Activated CD8-positive, alpha-beta memory T cell treated with anti-CD3 and anti-CD28 coated beads for 1 hour (primary cell): ENCODE results near the gene RCN2.
"Not testable (repeated sequence)": the region's sequence is repeated elsewhere in the genome, so short reads cannot be mapped to it uniquely, and the experiment has no call there.

ENCODE experiments used
- DNase-seq, 2 donors: peaks; one replicate each; pipeline ENCODE4 v3.0.0-alpha.2; 2020; ENCODE audit warnings: low read depth in 1 of 2; ENCODE audit errors: extremely low read depth in 1 of 2

The RCN2 gene

DNA sequence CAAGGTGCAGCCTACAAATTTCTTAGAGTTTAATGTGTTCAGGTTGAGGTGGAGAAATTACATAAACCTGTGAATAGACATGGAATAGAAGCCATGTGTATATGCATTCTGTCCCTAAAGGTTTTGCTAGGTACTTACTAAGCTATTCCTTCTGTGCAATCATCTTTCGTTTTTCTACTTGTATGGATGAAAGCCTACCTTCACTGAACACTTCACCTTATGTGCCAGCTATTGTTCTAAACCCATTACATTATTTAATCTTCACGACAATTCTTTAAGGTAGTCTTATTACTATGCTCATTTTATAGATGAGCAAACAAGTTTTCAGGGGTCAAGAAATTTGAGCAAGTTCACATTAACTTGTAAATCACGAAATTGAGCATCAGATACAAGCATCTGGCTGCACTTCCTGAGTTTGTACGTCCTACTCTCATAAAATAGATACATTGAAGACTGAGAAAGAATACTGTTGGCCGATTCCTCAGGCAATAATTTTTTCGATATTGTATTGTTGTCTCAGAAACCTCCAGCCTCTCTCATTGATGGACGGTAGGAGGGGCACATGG lies 635 bp upstream of the RCN2 start:
- DNase-seq, result no peak

DNA sequence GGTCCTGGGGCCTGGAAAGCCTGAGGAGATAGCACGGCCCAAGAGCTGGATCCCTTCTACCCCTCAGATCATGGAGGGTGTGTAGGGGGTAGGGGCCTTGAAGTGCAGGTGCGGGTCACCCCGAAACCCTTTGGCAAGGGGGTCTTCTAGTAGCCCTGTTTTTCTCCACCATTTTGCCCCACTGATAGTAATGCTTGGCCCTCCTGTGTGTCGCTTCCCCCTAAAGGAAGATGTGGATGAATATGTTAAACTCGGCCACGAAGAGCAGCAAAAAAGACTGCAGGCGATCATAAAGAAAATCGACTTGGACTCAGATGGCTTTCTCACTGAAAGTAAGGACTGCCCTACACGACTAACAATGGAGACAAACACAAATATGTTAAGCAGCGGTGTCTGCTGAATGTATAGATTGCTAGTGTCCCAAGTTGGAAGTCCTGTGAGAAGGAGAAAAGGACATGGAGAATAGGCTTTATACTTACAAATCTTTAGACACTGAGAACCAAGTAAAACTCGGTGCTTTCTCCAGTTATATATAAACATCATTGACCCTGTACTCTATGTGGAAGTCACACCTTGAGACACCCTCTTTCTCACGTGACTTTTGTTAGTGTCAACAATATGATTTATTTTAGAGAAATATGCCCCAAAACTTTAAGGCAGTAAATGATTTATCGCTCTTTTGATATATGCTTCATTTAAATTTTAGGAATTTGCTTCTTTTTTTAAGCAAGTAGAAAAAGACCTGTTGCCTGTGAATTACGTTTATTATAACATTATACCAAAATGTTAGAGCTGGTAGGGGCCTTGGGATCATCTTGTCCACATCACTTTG lies 802 bp downstream of the RCN2 start:
- no peak for DNase-seq

DNA sequence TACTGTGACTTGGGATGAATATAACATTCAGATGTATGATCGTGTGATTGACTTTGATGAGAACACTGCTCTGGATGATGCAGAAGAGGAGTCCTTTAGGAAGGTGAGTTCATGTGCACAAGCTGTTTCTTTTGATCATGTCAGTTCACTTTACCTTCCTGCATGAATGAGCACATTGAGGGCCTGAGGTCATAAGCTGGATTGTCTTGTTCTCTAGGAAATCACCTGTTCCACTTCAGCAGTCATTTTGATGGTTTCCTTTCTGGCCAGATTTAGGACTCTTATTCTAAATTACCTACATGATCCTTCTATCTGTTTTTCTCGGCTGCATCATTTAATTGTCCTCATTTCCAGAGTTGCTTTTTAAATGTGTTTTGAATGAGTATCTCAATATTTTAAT lies 4.1 kb downstream of the RCN2 start:
- DNase-seq, result no peak

DNA sequence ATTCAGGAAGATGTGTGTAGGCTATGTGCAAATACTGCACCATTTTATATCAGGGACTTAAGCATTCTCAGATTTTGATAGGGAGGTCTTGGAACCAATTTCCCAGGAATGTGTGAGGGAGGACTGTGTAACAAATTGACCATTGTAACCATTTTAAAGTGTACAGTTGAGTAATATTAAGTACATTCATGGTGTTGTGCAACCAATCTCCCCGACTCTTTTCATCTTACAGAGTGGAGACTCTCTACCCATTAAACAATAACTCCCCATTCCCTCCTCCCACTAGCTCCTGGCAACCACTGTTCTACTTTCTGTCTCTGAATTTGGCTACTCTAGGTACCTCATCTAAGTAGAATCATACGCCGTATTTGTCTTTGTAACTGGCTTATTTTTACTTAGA lies 5.1 kb downstream of the RCN2 start:
- DNase-seq, result no peak

DNA sequence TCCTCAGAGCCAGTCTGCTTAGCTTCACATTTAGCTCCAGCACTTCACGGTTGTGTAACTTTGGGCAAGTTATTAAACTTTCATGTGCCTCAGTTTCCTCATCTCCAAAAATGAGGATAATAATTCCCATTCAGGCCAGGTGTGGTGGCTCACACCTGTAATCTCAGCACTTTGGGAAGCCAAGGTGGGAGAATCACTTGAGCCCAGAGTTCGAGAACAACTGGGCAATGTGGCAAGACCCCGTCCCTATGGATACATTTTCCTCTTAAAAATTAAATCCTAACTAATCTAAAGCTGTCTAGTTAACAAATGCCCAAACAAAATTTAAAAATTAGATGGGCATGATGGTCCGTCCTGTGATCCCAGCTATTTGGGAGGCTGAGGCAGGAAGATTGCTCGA lies 7.2 kb downstream of the RCN2 start:
- no peak for DNase-seq

DNA sequence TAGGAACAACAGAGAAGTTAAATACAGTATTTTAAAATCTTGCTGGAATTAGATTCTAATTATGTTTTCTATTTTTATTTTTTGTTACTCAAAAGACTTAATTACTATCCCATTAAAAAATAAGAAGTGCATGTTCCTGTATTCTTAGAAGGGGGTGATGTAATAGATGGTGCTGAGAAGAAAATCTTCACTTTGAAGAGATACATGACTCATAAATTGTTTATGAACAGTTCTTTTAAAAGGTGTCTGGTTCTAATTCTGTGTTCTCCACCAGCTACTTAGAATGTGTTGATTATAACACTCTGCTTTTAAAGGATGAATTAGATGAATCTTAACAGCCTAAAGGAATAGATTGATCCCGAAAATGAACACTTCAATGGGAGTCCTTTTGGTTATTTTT lies 8.2 kb downstream of the RCN2 start:
- DNase-seq, result no peak

DNA sequence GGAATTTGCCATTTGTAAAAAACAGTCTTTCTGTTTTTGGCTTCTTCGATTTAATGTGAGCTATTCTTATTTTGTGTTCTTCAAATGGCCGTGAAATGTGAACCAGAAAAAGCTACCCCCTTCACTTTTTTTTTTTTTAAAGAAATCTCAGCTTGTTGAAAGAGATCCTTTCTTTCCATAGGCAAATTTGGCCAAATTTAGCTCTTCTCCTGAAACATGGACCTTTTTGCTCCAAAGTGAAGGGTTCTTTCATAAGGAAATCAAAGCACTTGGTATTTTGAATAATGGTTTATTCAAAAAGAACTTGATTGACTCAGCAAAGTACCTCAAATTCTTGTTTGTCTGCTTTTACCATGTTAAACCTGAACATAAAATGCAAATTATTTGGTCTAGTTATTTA lies 10.1 kb downstream of the RCN2 start:
- no peak for DNase-seq

DNA sequence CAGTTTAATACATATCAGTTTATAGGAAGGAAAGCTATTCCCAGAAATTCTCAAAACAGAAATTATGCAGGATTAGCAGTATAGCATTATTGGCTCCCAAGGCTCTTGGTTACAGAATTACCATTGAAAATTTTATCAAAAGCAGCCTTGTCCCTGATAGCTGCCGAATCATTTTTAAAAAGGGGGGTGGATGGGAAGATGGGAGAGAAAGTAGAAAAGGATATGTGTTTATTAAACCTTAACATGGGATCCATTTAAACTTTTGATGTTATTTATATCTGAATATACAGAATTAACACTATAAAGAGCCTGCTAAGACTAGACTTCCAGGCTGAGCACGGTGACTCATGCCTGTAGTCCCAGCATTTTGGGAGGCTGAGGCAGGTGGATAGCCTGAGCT lies 10.8 kb downstream of the RCN2 start:
- DNase-seq, result no peak

DNA sequence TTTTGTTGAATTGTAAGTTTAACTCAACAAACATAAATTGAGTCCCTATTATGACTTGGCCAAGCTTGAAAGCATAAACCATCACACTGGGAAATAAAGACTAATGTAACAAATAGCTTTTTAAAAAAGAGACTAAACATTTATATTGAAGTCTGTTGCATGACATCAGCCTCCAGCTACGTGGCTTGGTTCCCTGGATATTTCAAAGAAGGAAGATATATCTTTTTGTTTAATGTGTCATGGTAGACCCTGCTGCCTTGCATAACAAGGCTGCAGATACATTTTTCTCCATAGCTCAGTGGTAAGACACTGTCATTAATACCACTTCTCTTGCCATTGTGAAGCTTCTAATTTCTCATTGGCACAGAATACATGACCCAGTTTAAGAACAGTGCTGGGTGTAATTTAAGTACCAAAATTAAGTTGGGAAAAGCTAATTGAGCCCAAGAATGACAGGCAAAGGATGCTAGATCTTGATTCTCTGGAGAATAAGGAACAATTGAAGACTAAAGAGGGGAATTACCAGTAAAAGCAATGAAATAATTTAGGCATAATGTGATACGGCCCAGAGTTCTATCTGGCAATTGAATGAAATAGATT lies 14.0 kb downstream of the RCN2 start:
- DNase-seq, result no peak

DNA sequence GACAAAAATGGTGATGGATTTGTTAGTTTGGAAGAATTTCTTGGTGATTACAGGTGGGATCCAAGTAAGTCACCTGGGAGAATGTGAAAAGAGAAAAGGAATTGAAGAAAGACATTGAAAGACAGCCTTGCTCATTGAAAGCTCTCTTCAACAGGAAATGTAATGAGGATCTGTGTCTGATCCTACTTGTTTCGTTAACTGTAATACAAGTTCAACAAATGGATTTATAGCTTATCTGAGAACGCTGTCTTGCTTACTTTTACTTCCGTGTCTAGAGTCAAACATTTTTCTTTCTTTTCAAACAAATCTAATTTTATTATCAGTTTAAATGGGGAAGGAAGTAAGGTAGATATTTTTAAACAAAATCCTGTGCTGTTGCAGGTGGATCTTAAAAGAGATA lies 15.9 kb downstream of the RCN2 start:
- no peak for DNase-seq

DNA sequence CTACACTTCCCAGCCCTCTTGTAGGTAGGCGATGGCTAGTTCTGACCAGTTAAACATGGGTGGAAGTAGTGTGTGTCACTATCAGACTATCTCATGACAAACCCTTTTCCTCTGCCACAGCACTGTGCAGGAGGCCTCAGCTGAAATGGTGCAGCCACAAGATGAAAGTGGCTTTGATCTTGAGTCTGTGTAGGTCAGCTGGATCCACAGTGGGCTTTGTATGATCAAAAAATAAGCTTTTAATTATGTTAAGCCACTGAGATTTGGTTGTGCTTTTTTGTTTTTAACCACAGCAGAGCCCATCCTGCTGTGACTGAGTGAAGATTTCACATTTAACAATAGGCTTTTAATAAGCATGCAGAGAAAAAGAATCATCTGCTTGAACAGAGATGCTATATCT lies 19.7 kb downstream of the RCN2 start:
- DNase-seq, result no peak

DNA sequence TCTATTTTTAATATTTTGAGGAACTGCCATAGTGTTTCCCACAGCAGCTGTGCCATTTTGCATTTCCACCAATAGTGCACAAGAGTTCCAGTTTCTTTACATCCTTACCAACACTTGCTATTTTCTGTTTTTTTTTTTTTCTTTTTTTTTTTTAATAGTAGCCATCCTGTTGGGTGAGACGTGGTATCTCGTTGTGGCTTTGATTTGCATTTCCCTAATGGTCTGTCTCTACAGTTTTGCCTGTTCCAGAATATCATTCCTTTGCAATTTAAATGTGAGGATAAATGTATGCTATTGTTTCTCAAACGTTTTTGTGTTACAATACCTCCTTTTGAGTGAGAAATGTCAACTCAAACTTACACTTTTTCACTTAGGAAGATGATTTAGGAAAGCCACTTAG lies 22.4 kb downstream of the RCN2 start:
- DNase-seq, result no peak

DNA sequence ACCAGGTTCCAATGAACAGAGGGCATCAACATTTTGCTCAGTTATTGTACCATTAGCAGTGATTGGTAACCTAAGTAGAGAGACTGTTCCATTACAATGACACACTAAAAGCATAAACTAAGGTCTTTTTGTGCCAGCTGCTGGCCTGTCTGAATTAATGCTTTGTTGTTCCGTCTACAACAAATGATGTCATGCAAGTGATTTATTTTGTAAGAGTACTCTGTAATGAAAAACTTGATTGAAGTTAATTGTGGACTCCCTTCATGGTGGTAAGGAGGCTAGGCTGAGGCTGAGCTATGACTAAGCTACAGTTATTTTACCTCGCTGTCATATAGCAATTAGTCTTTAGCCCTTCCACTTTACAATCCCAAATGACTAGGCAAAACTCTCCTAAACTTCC lies 23.2 kb downstream of the RCN2 start:
- no peak for DNase-seq

DNA sequence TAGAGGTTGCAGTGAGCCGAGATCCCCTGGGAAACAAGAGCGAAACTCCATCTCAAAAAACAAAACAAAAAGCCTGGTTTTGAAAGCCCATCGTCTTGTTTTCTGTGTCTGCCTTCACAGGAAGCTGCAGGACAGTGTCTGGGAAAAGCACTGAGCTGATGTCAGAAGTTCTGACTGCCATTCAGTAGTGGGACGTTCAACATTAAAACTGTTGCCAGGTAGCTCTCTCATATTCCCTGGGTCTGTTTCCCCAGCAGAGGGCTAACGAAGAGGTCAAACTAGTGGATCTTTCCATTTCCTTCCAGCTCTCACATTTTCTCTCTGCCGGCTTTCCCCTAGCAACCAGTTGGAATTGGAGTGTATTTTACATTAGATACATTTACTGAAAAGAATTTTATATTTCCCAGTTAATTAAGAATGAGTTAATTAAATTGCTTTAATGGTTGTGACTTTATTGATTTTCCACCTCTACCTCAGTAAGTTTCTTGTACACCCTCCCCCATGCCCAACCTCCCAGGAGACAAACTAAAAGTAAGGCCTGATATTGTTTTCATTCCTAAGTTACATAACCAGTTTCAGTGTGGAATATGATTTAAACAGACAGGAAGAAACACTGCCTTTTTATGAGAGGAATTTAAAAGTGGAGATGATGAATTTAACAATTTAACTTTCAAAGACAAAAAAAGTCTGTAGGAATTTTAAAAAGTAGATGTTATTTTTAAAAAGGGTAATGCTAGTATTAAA lies 29.9 kb downstream of the RCN2 start:
- no peak for DNase-seq

DNA sequence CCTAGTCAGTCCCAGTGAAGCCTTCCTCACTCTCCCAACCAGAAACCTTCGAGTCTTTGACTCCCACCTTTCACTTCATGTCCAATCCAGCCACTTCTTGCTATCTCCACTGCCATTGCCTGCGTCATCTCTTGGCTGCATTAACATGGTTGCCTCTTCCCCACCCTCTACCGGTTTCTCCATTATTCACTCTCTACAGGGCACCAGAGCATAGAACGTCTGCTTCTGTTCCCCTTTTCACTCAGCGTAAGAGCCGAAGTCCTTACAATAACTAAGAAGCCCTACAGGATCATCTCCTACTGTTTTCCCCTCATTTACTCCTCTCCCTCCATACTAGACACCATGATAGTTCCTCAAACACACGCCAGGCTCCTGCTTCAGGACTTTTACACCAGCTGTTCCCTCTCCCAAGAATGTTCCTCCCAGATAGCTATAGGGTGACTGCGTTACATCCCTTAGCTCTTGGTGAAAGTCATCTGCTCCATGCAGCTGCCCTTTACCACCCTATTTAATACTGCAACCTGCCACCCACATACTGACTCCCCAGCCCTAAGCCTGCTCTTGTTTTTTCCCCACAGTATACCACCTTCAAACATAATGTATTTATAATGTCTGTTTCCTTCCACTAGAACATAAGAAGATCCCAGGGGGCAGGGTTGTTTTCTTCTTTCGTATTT lies 30.9 kb downstream of the RCN2 start:
- no peak for DNase-seq

DNA sequence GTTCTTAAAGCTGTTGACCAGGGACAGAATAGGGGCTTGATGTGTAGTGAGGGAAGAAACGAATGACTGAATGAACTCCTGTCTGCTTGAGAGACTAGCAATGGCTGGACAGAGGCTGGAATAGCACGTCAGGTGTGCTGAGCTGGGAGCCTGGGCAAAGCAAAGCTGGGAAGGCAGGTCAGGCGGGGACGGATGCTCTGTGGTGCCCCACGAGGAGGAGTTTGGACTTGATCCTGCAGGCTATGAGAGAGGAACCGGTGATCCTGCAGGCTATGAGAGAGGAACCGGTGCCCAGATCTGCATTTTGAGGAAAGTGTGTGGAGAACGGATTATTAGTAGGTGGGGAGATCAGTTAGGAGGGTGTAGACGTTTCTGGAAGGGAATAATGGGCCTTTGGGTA lies 32.0 kb downstream of the RCN2 start:
- DNase-seq, result no peak

DNA sequence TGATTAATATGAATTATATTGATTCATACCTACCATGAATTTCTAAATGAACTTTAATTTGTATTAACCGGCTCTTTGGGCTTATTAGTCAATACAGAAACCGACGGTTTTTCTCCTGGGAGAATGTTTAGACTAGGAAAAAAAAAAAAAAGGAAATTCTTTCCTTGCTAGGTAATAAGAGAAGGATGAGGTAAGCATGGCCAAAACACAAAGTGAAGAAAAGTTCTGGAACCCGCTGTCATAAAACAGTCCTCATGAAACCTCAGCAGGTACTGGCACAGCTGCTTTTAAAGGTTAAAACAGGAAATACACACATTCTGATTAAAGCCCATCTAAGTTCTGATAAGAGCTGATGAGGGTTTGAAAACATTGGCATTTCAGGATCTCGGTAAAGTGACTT lies 32.6 kb downstream of the RCN2 start:
- no peak for DNase-seq

DNA sequence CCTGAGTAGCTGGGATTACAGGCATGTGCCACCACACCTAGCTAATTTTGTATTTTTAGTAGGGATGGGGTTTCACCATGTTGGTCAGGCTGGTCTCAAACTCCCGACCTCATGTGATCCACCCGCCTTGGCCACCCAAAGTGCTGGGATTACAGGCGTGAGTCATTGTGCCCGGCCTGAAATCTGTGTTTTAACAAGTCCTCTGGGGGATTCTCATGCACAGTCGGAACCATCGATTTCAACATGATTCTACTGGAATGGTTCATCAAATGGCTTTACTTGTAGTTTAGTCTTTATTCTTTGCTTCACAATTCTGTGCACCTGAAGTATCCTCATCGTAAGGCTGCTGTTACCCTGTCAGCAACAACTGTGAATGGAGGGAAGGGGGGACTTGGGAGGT lies 34.5 kb downstream of the RCN2 start:
- DNase-seq, result not testable (repeated sequence)

DNA sequence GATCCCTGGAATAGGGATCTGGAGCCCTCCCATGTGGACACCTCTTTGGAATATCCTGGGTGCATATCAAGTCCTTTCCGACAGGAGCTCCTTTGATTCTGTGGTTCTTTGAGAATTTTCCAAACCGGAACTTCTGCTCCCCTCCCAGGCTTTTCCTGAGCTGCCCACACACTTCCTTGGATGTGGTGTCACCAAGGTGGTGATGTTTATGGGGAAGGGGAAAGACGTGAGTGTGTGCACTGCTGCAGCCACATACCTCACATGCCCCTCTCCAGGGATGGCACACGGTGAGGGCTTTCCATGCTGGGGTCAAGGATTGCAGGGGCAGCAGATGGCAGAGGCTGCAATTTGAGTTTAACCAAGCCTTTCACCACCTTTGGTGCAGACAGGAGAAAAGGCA lies 35.5 kb downstream of the RCN2 start:
- no peak for DNase-seq

DNA sequence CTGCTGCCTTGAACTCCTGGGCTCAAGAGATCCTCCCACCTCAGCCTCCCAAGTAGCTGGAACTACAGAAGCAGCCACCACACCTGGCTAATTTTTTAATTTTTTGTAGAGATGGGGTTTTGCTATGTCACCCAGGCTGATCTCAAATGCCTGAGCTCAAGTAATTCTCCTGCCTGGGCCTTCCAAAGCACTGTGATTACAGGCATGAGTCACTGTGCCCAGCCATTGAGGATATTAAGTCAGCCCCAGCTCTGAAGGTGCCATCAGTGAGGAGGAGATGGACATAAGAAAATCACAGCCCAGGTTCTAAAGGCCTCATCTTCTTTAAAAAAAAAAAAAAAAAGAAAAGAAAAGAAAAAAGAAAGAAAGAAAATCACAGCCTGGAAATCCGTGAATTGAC lies 36.8 kb downstream of the RCN2 start:
- no peak for DNase-seq
